HG03378 (cell line): ENCODE measurements around the gene LMAN2L.

Experiments used
- ATAC-seq: cut with Tn5 transposase; IDR thresholded peaks from one replicate; pipeline ENCODE4 v1.9.1; 2021; ENCODE audit warnings: mild to moderate bottlenecking, moderate library complexity; ENCODE audit not compliant: unreplicated experiment

LMAN2L gene, protein sequence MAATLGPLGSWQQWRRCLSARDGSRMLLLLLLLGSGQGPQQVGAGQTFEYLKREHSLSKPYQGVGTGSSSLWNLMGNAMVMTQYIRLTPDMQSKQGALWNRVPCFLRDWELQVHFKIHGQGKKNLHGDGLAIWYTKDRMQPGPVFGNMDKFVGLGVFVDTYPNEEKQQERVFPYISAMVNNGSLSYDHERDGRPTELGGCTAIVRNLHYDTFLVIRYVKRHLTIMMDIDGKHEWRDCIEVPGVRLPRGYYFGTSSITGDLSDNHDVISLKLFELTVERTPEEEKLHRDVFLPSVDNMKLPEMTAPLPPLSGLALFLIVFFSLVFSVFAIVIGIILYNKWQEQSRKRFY

DNA sequence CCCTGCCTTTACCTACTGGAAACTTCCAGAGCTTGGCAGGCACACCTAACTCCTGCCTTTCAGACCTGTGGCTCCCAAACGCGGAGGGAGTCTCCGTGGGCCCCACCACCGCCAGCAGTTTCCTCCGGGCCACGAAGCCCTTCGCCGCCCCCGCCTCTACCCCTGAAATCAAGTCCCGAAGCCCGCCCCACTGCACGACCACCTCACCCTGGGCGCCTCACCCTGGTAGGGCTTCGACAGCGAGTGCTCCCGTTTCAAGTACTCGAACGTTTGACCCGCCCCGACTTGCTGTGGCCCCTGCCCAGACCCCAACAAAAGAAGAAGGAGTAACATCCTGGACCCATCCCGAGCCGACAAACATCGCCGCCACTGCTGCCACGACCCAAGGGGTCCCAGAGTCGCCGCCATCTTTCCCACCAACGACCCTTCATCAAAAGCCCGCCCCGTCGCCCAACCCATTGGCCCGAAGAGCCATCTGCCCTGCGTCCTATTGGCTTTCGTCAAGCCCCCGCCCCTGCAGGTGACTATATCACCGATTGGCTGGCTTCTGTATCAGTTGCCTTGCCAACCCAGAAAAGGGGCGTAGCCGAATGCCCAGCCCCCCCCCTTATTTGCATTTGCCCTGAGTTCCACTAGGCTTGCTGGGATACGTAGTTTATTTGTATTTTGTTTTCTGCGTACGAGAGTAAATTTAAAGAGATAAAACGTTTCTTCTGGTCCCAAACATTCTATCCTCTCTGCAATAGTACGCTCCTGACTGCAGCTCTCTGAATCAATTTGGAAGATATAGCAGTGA is at the start of gene LMAN2L:
LMAN2L (minus strand) TSS at position 432 of the 796 bp plus-strand sequence; CDS start at position 408, 24 bp downstream.
- ATAC-seq, result peak; percentile 95

DNA sequence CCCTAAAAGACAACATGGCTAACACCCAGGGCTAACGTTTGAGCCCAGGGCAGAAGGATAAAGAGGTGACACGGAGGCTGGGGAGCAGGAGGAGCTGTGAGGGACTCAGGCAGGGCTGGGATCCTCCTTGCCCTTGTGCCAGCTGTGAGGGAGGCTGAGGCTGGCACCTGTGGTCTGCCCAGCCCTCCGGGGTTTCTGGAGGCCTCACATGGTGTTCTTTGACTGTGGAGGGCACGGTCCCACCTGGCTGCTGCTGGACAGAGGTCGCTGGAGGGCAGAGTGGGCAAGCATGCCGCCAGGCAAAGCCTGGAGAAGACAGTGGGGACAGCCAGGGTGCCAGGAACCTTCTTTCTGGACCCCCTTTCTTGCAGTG is 49.4 kb upstream of the LMAN2L start:
- ATAC-seq, result no peak

DNA sequence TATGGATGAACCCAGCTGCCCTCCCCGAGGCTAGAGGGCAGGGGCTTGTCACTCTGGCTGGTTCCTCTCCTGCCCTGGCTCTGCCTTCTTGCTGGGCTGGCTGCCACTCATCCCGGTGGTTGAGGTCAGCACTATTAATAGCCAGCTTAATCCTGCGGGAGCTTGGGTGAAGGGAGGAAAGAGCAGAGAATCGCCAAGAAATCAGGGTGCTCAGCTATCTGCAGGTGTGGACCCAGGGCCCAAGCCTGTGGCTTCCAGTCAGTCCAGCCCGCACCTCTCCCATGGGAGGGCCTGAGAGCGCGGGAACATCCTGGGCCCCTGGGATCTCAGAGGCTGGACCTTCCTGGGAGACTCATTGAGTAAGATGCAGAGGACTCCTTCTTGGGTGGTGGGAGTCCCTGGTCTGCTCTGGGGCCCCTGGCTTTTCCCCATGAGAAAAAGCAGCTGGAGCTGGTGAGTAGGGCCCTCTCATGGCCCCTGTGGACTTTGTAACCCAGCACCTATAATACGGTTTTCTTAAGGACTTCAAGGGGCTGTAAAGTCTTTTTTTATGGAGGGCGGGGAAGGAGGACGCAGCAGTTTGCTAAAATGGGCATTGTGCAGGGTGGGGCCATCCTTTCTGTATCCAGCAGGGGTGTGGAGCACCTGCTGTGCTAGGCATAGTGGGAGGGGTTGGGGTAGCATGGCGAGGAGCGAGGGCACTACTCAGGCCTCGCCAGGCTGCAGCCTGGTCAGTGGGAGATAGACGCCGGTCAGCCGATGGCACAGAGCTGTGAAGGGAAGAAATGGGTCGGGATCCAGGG is 48.8 kb upstream of the LMAN2L start:
- ATAC-seq, result no peak

DNA sequence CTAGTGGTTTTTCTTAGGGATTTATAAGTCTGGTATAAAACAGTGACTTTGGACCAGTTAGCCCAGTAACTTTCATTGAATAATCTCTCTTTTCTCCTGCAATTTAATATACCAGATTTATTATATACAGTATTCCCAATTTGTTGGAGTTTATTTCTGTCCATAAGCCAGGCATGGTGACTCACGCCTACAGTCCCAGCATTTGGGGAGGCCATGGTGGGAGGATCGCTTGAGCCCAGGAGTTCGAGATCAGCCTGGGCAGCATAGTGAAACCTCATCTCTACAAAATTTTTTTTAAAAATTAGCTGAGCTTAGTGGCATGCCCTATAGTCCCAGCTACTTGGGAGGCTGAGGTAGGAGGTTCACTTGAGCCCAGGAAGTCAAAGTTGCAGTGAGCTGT is 47.5 kb upstream of the LMAN2L start:
- no peak for ATAC-seq

DNA sequence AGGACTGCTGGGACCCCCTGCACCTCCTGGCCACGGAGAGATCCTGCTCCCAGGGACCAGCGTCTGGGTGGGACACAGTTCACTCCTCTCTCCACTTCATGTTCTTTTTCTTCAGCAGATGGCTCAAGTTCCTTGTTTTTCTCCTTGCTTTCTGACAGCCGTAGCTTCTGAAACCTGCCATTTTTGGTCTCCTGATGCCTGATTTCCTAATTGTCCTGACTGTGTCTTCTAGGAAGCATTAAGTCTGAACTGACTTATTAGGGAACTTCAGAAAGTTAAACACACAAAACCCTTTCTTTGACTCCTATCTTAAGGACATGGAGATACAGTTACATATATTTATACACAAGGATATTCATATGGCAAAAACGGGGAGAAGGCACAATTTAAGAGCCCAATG is 43.5 kb upstream of the LMAN2L start:
- no peak for ATAC-seq

DNA sequence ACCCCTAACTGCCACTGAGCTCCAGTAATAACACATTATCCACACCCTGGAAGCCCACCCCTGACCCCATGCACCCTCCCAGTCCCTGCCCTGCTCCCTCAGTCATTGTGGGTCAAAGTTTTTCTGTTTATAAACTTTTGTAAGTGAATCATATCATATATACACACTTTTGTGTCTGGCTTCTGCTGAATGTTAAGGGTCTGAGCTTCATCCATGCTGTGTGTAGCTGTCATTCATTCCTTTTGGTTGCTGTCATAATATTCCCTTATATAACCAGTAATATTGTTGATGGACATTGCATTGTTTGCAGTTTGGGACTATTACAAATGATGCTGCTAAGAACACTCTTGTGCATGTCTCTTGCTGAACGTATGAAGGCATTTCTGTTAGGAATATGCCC is 35.3 kb upstream of the LMAN2L start:
- no peak for ATAC-seq

DNA sequence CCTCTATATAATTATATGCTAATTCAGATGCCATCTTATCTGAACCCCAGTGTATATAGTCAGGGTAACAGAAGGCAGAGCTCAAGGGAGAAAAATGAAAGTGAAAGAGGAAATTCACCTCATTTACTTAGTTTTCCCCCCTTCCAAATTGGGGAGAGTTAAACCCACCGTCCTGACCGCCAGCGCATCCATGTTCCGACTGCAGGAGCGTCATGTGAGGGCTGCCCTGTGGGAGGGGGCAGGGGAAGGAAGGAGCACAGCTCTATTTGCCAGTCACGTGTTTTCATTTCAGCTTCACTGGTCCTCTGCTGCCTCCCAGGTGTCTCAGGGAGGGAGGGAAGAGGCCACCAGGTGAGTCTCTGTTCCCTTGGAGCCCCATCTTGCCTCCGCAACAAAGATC is 34.1 kb upstream of the LMAN2L start:
- ATAC-seq, result no peak

DNA sequence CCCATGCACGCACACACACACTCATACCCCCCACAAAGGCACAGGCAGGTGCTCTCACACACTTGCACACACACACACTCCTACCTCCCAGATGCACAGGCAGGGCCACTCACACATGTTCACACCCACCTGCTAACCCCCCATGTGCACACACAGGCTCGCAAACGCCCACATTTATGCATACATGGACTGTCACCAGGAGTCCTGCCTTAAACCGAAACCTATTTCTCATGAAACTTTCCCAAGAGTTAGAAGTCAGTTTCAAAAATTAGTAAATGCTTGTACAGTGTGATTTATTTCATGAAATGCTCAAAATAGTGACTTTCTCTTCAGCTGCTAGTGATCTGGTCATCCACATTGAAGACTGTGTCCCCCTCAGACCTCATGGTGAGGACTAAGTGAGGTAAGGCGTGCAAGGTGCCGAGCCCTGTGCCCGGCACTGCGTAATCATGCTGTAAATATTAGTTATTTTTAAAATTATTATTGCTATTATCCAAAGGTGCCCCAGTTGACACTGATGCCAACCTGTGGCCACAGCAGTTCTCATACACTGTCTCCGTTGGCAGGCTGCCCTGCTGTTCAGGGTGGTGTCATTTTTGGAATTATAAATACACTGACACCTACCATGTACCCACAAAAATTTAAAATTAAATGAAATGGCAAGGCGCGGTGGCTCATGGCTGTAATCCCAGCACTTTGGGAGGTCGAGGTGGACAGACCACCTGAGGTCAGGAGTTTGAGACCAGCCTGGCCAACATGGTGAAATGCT is 33.2 kb upstream of the LMAN2L start:
- ATAC-seq, result peak; percentile 37

DNA sequence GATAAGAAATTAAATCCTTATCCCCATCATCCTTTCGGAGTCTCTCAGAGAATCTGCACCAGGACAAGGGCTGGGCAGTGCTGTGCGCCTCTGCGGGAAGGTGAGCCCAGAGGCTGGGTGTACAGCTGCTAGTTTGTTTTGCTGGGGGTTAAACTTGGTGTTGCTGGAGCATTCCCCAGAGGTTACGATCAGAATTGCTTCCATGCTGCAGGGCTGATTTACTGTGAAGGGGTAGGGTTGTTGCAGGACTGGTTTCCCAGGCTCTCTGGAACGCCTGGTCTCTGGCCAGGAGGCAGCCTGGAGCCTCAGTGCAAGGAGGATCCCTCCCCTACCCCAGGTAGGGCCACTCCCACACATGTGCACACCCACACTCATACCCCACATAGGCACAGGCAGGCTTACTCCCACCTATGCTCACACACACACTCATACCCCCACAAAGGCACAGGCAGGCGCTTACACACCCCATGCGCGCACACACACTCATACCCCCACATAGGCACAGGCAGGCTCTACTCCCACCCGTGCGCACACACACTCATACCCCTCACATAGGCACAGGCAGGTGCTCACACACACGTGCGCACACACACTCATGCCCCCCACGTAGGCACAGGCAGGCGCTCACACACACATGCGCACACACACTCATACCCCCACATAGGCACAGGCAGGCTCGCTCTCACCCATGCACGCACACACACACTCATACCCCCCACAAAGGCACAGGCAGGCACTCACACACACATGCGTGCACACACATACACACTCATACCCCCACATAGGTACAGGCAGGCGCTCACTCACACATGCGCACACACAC is 32.1 kb upstream of the LMAN2L start:
- no peak for ATAC-seq

DNA sequence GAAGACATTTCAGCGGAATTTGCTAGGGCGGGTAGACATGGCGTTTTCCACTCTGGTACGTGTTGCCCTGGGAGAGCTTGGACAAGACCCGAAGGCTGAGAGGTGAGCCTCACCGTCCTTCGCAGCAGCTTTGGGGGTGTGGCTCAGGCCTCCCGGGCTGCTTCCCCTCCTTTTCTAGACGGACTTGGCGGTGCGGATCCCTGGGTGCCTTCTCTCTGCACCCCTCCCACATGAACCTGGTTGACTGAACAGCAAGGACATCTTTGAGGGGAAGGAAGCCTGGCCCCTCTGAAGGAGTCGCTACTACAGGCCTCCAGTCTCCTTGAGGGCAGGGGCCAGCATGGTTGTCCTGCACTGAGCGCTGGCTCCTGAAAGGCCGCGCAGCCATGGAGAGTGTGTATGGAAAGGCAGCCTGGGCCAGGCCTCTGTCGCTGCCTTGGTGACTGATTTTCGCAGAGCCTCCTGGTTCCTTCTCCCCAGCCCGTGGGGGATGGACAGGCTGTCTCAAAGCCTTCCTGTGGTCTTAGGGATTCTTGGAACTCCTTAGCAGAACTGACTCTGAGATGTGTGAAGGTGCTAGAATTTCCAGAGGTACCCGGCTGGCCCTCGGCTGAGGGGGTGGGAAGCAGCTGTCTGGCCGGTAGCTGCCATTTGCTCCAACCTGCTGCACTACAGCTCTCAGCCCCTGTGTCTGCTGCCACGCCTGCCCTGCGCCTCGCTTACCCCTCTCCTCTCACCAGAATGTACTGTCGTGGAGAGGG is 30.8 kb upstream of the LMAN2L start:
- ATAC-seq, result no peak

DNA sequence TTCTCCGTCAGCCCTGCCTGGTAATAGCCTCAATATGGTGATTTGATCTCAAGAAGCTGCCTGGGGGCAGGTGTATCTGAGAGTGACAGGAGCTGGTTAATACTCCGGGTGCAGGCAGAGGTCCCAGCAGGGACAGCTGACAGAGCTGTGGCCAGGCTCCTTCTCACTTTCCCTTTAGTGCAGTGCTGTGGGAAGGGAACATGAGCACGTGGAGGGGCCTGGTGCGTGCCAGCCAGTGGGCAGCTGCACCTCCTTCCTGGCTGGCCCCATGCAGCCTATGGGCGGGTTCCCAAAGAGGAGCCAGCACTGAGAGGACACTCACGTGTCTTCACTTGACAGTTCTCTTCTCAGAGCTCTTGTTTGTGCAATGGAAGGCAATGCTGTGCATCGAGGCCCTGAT is 29.9 kb upstream of the LMAN2L start:
- ATAC-seq, result no peak

DNA sequence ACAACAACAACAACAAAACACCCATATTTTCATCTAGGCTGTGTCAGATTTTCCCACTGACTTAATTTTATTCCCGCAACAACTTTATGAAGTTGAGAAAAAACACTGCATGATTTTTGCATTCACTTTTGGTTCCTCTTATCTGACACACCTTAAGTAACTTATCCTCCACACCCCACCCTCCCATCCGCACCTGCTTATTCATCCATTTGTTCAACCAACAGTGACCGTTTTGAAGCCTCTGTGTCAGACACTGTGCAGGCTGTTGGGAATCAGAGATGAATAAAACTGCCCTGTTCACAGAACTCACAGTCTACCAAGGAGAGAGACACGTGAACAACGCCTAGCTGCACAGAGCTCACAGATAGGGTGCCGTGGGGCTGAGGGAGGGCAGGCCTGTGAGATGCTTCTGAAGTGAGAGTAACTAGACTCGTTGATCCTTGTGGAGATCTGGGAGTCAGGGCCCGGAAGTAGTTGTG is 28.3 kb upstream of the LMAN2L start:
- ATAC-seq, result no peak

DNA sequence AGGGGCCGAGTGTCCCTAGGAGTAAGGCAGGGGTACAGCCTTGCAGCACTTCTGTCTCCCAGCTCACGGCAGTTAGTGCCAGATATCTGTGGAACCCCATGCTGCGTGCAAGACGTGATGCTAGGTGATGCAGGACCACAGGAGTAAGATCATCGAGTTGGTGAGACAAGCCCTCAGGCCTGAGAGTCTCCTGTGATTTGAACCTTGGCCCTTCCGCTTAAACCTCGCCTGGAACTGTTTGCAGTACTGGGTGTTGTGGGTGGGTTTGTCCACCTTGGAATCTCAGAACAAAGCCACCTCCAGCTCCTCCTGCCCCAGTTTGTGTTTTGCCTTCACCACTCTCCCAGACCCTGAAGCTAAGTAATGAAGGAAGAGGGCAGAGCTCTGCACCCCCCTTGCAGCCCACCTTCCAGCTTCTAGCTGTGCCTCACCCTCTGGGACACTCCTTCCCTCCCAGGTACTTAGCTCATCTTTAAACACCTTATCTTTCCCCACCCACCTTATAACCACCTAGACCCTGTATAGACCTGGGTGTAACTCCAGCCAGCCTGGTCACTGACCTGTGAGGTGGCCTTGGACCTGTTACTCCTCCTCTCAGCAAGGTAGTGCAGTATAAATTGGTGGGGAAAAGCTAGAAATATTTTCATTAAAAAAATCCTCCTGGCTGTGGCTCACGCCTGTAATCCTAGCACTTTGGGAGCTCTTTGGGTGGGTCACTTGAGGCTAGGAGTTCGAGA is 27.4 kb upstream of the LMAN2L start:
- ATAC-seq, result no peak

DNA sequence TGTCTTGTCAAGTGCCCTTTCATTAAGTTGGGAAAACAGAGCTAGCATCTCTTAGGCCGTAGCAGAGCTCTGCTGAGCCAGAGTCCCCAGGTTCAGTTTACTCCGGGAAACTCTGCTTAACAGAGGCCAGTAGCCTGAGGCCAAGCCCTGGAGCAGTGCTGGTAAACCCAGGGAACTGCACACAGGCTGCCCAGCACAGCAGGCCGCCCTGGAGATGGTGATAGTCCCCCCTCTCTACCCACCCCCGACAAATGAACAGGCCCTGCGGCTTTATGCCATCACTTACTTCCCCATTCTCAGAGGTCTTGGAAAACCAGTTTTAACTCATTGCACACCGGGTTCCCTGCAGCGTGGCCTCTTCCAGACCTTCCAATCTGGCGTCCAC is 24.4 kb upstream of the LMAN2L start:
- ATAC-seq, result no peak

DNA sequence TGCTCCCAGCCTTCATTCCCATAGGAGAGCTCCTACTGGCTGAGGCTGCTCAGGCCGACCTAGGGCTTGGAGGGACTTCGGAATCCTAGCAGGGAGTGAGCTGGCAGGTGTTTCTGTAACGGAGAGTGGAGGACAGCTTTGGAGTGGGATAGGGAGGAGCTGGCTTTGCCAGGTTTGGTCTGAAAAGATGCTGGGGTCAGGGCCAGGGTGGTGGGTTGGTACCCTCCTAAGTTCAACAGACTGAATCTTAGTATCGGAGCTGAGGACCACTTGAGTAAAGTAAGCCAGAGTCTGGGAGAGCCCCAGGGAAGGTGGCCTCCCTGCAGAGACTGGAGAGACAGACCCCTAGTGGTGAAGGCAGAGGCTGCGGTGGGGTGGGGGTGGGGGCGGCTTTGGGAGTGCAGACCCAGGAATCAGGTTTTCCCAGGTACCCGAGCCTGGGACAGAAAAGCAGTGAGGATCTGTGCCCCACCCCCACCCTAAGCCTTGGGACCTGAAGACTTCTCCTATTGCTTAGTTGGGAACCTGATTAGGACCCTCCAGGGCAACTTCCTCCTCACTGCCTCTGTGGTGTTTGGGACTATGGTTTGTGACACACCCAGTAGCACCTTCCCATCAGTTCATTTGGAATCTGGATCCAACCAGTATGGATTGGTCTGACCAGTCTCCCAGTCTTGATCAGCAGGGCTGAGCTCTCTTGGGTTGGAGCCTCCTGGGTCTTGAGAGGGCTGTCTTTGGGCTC is 23.8 kb upstream of the LMAN2L start:
- no peak for ATAC-seq

DNA sequence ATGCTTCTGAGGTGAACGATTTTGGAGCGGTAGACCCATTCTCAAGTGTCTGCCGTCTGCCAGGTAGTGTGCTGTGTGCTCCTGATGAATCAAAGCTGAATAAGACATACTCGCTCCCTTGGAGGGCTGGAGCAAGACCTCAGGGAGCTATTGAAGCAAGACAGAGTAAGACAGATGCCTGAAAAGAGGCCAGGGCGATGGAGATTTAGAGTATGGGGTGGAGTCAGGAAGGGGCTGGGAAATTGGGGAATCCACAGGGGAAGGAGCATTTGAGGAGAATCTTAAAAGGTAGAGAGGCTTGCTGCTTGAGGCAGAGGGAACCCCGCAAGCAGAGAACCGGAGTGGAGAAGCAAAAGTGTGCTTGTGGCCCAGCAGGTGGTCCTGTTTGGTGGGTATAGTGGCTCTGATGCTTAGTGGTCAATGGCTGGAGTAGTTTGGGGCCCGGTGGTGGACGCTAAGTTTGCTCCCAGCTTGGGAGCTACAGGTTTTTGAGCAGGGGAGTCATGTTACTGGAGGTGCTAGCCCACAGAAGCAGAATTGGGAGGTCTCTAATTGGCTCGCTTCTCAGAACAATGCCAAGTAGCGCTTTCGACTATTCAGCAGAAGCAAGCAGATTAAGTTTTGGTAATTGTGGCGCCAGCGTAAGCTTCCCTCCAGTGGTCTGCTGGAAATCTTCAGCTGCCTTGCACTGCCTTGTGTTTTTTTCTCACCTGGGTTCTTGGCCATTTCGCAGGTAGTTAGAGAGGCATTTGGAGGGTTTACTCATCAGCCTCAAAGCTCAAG is 22.9 kb upstream of the LMAN2L start:
- ATAC-seq, result no peak
